ENCODE measurements around the gene OR56A4. TPM values are rescaled to one million over a fixed set of nuclear protein-coding genes. Genes with fewer than 3 reads are reported as not detected.

OR56A4 gene
- total RNA-seq (under 1 TPM in 1 of 2 experiments, not detected in 1; 0.10 TPM), polyA plus RNA-seq (not detected), total RNA-seq (0 to 0.08 (median 0) reads per million in 6 experiments)

GRCh38 chr11:6006846-6007245 is at the start of gene OR56A4:
TSS of gene OR56A4 (minus strand) at chr11:6006946. CDS start at chr11:6002992, 3,954 bp downstream.
- Mint-ChIP-seq H3K4me3 (no peak within 1 kb of the TSS), H3K27ac (no peak within 1 kb of the TSS), H3K27me3 (peaks cover 2 to 44% (median 29%) of the 10 kb centered on the region in 5 donors), H3K4me1 (no peaks in the 10 kb centered on the region), H3K9me3 (no peaks in the 10 kb centered on the region), H3K36me3 (no peaks in the 10 kb centered on the region)
- ATAC-seq, result no peak
- DNase-seq, result no peak
- POLR2A ChIA-PET, result no interaction called here

- ATAC-seq (no peak), DNase-seq (no peak)
- peaks cover 17 to 66% (median 31%) of the 10 kb centered on the region in 5 donors for H3K27me3 Mint-ChIP-seq
- H3K36me3 Mint-ChIP-seq, result no peaks in the 10 kb centered on the region
- H3K27ac Mint-ChIP-seq, result no peak overlapping the region
- H3K9me3 Mint-ChIP-seq, result no peaks in the 10 kb centered on the region
- H3K4me1 Mint-ChIP-seq, result no peaks in the 10 kb centered on the region
- POLR2A ChIA-PET, result no interaction called here
- no peak overlapping the region for H3K4me3 Mint-ChIP-seq
These were observed 48.8 kb upstream of the OR56A4 start for GRCh38 chr11:6055569-6055968.

GRCh38 chr11:6052374-6052773 is 45.6 kb upstream of the OR56A4 start:
- H3K4me1 Mint-ChIP-seq, result no peaks in the 10 kb centered on the region
- POLR2A ChIA-PET, result no interaction called here
- H3K27me3 Mint-ChIP-seq, result peaks cover 23 to 54% (median 30%) of the 10 kb centered on the region in 5 donors
- no peak overlapping the region for H3K27ac Mint-ChIP-seq
- no peak for DNase-seq
- no peak overlapping the region for H3K4me3 Mint-ChIP-seq
- H3K36me3 Mint-ChIP-seq, result no peaks in the 10 kb centered on the region
- no peak for ATAC-seq
- H3K9me3 Mint-ChIP-seq, result no peaks in the 10 kb centered on the region

GRCh38 chr11:6040874-6041273 is 34.1 kb upstream of the OR56A4 start:
- H3K9me3 Mint-ChIP-seq, result peaks cover 0 to 2% (median 0%) of the 10 kb centered on the region in 9 donors
- no peak for ATAC-seq
- H3K27ac Mint-ChIP-seq, result no peak overlapping the region
- H3K4me3 Mint-ChIP-seq, result no peak overlapping the region
- H3K4me1 Mint-ChIP-seq, result no peaks in the 10 kb centered on the region
- no peak for DNase-seq
- peaks cover 13 to 34% (median 14%) of the 10 kb centered on the region in 5 donors for H3K27me3 Mint-ChIP-seq
- POLR2A ChIA-PET, result no interaction called here
- H3K36me3 Mint-ChIP-seq, result no peaks in the 10 kb centered on the region

- Mint-ChIP-seq H3K36me3 (no peaks in the 10 kb centered on the region), H3K4me3 (no peak within 1 kb of the TSS), H3K4me1 (no peaks in the 10 kb centered on the region), H3K9me3 (no peaks in the 10 kb centered on the region), H3K27me3 (peaks cover 10 to 19% (median 16%) of the 10 kb centered on the region in 5 donors), H3K27ac (no peak within 1 kb of the TSS)
- ATAC-seq (no peak), DNase-seq (no peak)
- POLR2A ChIA-PET, result interaction anchor here (0.6 kb wide), 1 partner anchor 642 kb away, joined by 3 read pairs; no protein-coding TSS in a partner anchor
These were observed 24.1 kb upstream of the OR56A4 start, which contains the start of gene OR56A1 for GRCh38 chr11:6030708-6031405. TSS of gene OR56A1 (minus strand) at chr11:6030758. CDS start at chr11:6027692, 3,066 bp downstream.

GRCh38 chr11:6027501-6027900 is 20.8 kb upstream of the OR56A4 start:
- Mint-ChIP-seq H3K4me3 (no peak overlapping the region), H3K27me3 (peaks cover 13 to 38% (median 23%) of the 10 kb centered on the region in 5 donors), H3K9me3 (no peaks in the 10 kb centered on the region), H3K4me1 (no peaks in the 10 kb centered on the region), H3K27ac (no peak overlapping the region), H3K36me3 (no peaks in the 10 kb centered on the region)
- POLR2A ChIA-PET, result no interaction called here
- DNase-seq (no peak), ATAC-seq (no peak)

GRCh38 chr11:6025056-6025455 is 18.3 kb upstream of the OR56A4 start:
- Mint-ChIP-seq H3K27ac (no peak overlapping the region), H3K27me3 (peaks cover 15 to 47% (median 27%) of the 10 kb centered on the region in 5 donors), H3K4me3 (no peak overlapping the region), H3K9me3 (no peaks in the 10 kb centered on the region), H3K4me1 (no peaks in the 10 kb centered on the region), H3K36me3 (no peaks in the 10 kb centered on the region)
- DNase-seq (no peak), ATAC-seq (no peak)
- POLR2A ChIA-PET, result no interaction called here

GRCh38 chr11:6022956-6023355 is 16.2 kb upstream of the OR56A4 start:
- DNase-seq (peak in 4 of 10 donors; percentile 6 to 40 (median 32)), ATAC-seq (peak in 1 of 2 donors; percentile 59)
- no peak overlapping the region for H3K27ac Mint-ChIP-seq
- no peaks in the 10 kb centered on the region for H3K4me1 Mint-ChIP-seq
- H3K27me3 Mint-ChIP-seq, result peaks cover 20 to 47% (median 27%) of the 10 kb centered on the region in 5 donors
- POLR2A ChIA-PET, result no interaction called here
- peaks cover 0 to 3% (median 0%) of the 10 kb centered on the region in 9 donors for H3K9me3 Mint-ChIP-seq
- H3K4me3 Mint-ChIP-seq, result no peak overlapping the region
- no peaks in the 10 kb centered on the region for H3K36me3 Mint-ChIP-seq

GRCh38 chr11:6013042-6013441 is 6.3 kb upstream of the OR56A4 start:
- DNase-seq, result no peak
- no peak overlapping the region for H3K4me3 Mint-ChIP-seq
- peaks cover 0 to 34% (median 16%) of the 10 kb centered on the region in 9 donors for H3K9me3 Mint-ChIP-seq
- peaks cover 17 to 38% (median 35%) of the 10 kb centered on the region in 5 donors for H3K27me3 Mint-ChIP-seq
- H3K4me1 Mint-ChIP-seq, result no peaks in the 10 kb centered on the region
- POLR2A ChIA-PET, result no interaction called here
- no peak overlapping the region for H3K27ac Mint-ChIP-seq
- ATAC-seq, result no peak
- peaks cover 3 to 15% (median 3%) of the 10 kb centered on the region in 3 donors for H3K36me3 Mint-ChIP-seq

- H3K36me3 Mint-ChIP-seq, result peaks cover 3 to 14% (median 3%) of the 10 kb centered on the region in 3 donors
- H3K27ac Mint-ChIP-seq, result no peak overlapping the region
- peaks cover 0 to 27% (median 11%) of the 10 kb centered on the region in 9 donors for H3K9me3 Mint-ChIP-seq
- peaks cover 12 to 38% (median 32%) of the 10 kb centered on the region in 5 donors for H3K27me3 Mint-ChIP-seq
- H3K4me1 Mint-ChIP-seq, result no peaks in the 10 kb centered on the region
- DNase-seq (no peak), ATAC-seq (no peak)
- POLR2A ChIA-PET, result no interaction called here
- H3K4me3 Mint-ChIP-seq, result no peak overlapping the region
These were observed 5.4 kb upstream of the OR56A4 start for GRCh38 chr11:6012035-6012668.

GRCh38 chr11:6006395-6006794 is 351 bp downstream of the OR56A4 start:
- DNase-seq (no peak), ATAC-seq (no peak)
- Mint-ChIP-seq H3K27ac (no peak overlapping the region), H3K9me3 (no peaks in the 10 kb centered on the region), H3K4me3 (no peak overlapping the region), H3K4me1 (no peaks in the 10 kb centered on the region), H3K36me3 (no peaks in the 10 kb centered on the region), H3K27me3 (peaks cover 3 to 43% (median 25%) of the 10 kb centered on the region in 5 donors)
- POLR2A ChIA-PET, result no interaction called here

- H3K27ac Mint-ChIP-seq, result peak overlapping the region in 1 of 10 donors; percentile 49
- peaks cover 9 to 43% (median 20%) of the 10 kb centered on the region in 5 donors for H3K27me3 Mint-ChIP-seq
- DNase-seq (no peak), ATAC-seq (no peak)
- no peaks in the 10 kb centered on the region for H3K36me3 Mint-ChIP-seq
- no peaks in the 10 kb centered on the region for H3K4me1 Mint-ChIP-seq
- peaks cover 0 to 2% (median 0%) of the 10 kb centered on the region in 9 donors for H3K9me3 Mint-ChIP-seq
- H3K4me3 Mint-ChIP-seq, result no peak overlapping the region
- POLR2A ChIA-PET, result no interaction called here
These were observed 4.5 kb downstream of the OR56A4 start for GRCh38 chr11:6002202-6002699.

GRCh38 chr11:5994791-5995190 is 12.0 kb downstream of the OR56A4 start:
- peaks cover 7 to 18% (median 17%) of the 10 kb centered on the region in 5 donors for H3K27me3 Mint-ChIP-seq
- H3K4me3 Mint-ChIP-seq, result no peak overlapping the region
- no peaks in the 10 kb centered on the region for H3K4me1 Mint-ChIP-seq
- no peaks in the 10 kb centered on the region for H3K36me3 Mint-ChIP-seq
- H3K9me3 Mint-ChIP-seq, result peaks cover 0 to 2% (median 0%) of the 10 kb centered on the region in 9 donors
- no peak for ATAC-seq
- no peak for DNase-seq
- H3K27ac Mint-ChIP-seq, result no peak overlapping the region
- POLR2A ChIA-PET, result no interaction called here
